HG03135 (cell line): ENCODE data around the gene PIK3R6.

Experiments
- ATAC-seq: cut with Tn5 transposase; IDR thresholded peaks from one replicate; pipeline ENCODE4 v1.9.1; 2021; ENCODE audit warnings: mild to moderate bottlenecking, moderate library complexity; ENCODE audit not compliant: unreplicated experiment

The PIK3R6 gene

DNA sequence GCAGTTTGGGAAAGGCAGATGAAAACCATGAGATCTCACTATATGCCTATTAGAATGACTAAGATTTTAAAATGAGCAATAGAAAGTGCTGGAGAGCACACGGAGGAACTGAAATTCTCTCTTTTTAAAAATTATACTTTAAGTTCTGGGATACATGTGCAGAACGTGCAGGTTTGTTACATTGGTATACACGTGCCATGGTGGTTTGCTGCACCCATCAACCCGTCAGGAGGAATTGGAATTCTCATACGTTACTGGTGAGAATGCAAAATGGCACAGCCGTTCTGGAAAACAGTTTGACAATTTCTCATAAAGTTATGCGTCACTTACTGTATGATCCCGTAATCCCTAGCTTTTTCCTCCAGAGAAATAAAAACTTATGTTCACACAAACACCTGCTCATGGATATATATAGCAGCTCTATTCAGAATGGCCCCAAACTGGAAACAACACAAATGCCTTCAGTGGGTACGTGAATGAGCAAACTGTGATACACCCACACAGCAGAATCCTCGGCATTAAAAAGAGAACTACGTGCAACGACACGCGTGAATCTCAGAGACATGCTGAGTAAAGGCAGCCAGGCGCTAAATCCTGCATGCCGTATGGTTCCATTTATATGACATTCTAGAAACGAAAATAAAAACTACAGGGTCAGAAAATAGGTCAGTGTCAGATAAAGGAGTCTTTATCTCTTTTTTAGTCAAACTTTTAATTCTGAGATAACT, 11.8 kb downstream of the PIK3R6 start:
- ATAC-seq = no peak

DNA sequence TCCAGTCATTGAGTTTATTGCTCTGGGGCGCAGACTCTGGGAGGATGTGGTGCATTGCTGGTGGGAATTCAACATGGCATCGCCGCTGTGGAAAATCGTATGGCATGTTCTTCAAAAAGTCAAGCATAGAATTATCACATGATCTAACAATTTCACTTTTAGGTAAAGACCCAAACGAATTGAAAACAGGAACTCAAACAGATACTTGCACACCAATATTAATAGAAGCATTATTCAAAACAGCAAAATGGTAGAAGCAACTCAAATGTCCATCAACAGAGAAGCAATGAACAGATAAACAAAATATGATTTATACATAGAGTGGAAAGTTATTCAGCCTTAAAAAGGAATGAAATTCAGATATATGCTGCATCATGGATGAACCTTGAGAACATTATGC, 15.9 kb downstream of the PIK3R6 start:
- no peak for ATAC-seq

DNA sequence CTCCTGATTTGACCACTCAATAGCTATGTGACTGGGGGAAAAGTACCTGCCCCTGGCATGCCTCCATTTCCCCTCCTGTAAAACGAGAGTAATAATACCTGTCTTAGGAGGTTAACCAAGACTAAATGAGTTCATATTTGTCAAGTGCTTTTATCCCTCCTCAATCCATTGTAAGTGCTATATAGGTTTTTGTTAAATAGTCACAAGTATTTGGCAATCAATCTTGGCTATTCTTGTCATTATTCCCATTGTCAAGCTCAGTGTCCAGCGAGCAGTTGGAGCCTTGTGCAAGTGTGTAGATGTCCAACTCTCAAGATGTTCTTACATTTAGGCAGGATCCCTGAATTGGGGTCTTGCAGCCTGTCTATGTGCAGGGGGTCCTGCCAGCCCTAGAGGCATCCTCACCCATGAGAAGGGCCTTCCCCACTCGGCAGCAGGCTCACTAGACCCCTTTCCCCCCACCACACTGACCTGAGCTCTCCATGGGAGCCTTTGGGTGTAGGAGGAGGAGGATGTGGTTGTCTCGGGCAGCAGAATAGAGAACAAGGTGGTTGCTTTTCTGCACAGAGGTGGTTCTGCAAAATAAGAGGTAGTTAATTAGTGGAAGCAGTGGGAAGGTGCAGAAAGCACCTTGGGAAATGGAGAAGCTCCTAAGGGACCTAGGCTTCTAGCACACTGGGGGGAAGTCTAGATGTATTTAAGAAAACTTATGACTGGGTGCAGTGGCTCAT, 18.0 kb downstream of the PIK3R6 start:
- ATAC-seq = no peak

DNA sequence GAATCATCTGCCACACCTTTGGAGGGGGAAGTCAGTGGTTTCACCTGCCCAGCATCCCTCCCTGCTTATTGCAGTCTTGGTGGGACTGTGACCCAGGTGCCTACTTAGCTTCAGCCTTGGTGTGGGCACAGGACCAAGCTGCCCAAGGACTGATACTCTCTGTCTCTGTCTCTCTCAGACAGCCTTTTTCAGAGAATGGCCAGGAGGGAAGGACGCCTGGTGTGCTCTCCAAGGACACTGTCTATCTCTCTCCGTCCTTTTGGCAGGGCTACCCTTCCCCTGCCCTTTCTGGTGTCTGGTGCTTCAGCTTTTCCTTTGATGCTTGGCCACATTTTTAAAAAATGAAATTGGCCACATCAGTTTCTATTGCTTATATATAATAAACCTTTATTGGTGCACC, 19.6 kb downstream of the PIK3R6 start:
- ATAC-seq = no peak

DNA sequence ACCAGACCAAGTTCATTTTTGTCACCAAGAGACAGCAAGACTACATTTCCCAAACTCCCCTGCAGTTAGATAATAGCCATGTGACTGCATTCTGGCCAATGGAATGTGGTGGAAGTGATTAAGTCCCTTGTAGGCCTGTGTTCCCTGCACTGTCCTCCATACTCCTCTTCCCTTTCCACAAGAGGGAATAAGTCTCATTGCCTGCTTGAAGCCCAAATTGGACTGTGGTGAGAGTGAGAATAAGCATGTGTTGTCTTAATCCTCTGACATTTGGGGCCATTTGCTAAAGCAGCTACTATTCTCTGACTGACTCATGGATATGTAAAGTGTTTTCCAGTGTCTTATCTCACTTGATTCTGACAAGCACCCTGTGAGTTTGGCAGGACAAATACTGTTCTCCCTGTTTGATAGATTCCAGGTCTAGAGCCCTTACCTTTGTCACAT, 20.7 kb downstream of the PIK3R6 start:
- ATAC-seq = no peak

DNA sequence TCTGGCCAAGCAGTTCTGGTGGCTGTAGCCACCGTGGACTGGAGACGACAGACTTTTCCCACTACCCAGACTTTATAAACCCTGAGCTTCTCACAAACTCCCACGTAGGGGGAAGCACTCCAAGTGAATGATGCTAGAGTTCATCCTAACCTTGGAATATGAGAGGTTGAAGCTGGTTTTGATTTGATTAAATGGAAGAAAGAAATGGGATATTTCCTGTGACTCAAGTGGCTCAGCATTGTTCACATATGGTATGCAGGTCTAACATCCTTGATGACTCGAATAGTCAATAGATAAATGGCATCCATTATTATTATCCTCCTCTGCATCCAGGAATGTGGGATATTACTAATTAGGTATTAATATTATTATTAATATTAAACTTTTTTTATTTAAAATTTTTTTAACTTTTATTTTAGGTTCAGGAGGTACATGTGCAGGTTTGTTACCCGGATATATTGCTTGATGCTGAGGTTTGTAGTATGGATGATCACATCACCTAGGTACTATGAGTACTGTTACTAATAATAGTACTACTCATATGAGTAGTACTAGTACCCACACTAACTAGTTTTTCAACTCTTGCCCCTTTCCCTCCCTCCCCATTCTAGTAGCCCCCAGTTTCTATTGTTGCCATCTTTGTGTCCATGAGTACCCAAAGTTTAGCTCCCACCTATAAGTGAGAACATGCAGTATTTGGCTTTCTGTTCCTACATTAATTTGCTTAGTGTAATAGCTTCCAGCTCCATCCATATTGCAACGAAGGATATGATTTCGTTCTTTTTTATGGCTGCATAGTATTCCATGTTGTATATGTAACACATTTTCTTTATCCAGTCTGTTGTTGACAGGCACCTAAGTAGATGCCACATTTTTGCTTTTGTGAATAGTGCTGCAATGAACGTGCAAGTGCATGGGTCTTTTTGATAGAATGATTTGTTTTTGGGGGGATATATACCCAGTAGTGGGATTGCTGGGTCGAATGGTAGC, 22.9 kb downstream of the PIK3R6 start:
- no peak for ATAC-seq

DNA sequence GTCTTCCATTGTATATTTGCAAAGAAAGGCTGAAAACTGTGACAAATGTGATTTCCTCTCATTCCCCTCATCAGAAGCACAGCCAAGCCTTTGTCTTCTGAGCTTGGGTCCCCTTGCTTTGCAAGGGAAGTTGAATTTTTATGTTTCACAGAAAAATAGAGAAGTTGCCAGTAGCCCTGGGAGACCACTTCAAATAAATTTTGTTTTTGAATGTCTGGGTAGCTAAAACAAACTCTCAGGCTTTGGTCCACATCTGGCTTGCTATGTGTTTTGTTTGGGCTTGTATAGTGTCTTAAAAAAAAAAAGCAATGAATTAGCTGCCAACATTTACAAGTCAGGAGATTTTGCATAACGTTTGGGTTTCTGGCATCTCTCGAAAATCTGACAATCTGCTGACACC, 24.1 kb downstream of the PIK3R6 start:
- no peak for ATAC-seq

DNA sequence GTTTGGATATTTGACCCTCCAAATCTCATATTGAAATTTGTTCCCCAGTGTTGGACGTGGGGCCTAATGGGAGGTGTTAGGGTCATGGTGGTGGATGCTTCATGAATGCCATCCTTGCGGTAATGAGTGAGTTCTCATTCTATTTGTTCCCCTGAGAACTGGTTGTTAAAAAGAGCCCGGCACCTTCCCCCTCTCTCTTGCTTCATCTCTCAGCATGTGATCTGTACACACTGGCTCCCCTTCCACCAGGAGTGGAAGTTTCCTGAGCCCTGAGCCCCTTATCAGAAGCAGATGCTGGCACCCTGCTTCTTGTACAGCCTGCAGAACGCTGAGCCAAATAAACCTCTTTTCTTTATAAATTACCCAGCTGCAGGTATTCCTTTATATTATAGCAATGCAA, 25.6 kb downstream of the PIK3R6 start:
- no peak for ATAC-seq

DNA sequence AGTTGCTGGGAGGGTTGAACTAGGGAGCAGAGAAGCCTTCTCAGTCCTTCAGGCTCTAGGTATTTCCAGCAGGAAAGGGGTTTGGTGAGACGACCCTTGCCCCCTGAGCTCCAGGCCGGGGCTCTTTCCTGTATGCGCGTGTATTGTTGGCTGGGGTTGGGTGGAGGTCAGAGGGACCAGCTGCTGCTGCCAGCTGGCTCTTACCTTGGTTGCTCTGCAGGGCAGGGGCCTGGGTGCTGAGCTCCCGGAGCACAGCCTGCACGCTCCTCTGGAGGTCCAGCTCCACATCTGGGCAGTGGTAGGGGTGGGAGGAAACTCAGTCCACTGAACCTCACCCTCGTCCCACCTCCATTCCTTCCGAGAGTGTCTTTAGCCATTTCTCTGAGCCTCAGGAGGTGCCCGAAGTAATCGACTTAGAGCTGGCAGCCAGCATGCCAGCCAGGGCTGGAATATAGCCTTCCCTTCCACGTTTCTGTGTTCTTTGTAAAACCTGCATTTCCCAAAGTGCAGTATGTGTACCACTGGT, 28.0 kb downstream of the PIK3R6 start:
- no peak for ATAC-seq

DNA sequence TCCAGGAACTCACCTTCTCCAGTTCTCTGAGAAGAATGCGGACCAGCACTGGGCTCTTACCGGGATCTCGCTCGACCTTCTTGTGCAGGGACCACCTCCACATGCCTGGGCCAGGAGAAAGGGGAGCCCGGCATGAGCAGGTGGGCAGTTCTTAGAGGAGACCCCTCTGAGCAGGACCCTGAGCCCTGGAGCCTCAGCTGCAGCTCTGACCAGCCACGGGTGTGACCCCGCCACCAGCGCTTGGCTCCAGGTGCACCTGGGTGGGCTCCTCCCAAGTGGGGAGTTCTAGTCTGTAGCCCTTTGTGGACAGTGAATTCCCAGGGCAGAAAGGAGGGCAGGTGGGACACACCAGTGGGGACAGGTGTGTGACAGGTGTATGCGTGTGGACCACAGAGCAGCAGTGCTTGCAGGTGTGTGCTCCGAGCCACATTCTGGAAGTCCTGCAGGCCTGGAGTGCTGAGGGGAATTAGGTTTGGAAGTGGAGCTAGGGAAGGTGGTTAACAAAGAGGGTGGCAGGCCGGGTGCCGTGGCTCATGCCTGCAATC, 28.9 kb downstream of the PIK3R6 start:
- ATAC-seq = no peak

DNA sequence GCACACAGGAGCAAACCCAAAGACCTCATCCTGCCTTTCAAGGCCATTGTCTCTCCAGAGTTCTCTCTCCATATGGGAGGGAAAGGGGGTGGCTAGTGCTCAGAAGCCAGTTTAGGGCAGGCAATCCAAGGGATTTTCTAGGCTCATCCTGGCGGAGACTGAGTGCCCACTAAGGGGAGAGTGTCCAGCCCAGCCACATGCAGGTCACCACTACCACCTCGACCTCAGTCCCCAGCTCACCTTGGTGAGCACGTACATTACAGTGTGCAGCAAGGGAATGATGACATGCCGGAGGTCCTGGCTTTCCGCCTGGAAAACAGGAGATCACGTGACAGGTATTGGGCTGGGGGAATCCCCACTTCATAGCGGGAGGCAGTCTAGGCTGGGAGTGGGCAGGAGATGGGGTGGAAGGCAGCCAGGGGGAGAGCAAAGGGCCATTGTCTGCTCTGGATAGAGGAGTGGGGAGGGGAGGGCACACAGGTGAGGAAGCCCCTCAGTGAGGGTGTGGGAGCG, 29.9 kb downstream of the PIK3R6 start:
- ATAC-seq = no peak

DNA sequence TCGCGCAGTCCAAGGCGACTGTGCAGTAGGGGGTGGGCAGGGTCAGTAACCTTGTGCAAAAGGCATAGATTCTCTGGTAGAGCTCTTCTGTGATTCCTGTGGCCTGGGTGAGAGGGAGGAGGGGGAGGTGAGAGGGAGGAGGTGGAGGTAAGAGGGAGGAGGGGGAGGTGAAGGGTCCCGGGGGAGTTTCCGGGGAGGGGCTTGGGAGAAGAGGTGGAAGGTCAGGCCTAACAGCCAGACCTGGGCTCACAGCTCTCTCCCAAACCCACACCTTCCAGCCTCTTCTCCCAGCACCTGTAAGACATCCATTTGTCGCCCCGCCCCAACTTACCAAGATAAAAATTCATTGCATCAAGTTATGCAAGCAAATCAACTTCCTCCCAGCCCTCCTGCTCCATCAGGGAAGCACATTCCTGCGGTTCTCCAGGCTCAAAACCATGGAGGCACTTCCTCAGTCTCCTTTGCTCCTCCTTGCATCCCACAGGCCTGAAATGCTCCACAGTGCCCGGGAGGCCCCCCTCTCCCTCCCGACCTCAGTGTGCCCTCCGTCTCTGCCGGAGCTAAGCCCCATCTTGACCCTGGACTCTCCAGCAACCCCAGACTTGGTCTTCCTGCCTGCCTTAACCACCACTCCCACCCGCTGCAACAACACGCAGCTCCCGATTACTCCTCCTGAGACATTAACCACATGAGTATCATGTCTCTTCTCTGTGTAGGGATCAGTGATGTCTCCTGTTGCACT, 30.5 kb downstream of the PIK3R6 start:
- ATAC-seq = no peak

DNA sequence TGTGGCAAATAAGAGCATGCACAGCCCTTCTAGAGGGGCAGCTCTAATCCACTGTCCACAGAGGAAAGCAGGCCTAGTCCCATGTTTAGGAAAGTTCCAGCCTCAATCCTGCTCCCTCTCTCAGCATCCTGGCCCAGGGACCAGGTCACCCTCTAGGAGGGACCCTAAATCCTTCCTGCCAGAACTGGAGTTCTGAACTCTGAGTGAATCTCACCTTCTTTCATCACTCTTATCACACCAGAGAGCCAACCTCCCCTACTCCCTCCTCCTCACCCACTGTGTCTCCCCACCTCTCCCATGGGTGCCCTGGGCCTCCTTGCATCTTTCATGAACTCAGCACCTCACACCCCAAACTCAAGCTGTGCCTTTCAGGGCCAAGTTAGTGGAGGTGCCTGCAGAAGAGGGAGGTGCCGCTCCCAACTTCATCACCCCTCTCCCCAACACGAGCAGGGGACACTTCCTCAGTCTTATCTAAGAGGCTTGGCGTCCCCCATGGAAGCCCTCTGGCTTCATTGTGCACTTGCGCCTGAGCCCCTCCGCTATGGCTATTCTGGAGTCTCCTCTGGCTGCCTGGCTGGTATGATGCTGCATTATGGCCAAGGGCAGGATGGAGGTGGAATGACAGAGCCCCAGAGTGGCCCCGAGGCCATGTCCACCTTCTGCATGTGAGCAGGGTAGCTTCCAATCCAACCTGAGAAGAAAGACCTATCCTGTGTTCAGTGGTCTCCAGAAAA, 31.7 kb downstream of the PIK3R6 start:
- no peak for ATAC-seq

DNA sequence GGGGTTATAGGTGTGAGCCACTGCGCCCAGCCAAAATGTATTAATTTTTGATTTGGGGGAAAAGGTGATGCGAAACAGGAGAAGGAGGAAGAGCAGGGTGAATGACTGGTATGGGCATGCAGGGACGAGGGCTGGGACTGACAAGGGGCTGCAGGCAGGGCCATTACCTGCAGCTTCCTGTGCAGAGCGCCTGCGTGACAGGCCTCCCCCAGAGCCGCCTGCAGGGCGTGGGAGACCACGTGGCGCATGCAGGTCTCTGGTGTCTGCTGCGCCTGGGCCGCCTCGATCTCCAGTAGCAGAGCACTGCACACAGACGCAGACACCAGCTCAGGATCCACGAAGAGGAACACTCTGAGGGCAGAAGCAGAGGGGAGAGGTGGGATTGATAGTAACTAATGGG, 32.4 kb downstream of the PIK3R6 start:
- ATAC-seq = no peak

DNA sequence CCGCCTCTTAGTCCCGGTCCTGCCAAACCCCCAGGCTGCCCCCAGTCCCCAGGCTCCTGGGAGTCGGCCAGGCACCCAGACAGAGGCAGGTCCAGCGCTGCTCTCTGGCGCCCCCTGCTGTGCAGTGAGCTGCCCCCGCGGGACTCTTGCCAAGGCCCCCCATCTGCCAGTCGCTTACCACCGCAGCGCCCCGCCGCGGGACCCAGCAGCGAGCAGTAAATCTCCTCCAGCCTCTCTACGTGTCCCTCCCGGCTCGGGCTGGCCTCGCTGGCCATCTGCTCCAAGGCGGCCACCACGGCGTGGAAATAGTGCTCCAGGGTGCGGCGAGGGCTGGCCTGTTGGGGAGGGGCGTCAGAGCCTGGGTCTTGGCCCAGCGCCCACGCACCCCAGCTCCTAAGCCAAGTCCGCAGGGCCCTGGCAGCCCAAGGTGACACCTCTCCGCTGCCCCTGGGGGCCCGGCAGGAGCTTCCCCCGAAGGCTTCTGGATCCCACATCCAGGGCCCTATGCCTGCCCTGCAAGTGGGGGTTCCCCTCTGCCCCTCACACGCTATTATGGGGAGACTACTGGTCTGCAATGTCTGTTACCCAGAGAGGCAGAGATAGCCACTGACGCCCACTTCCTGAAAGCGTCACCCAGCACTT, 34.6 kb downstream of the PIK3R6 start:
- ATAC-seq = no peak

DNA sequence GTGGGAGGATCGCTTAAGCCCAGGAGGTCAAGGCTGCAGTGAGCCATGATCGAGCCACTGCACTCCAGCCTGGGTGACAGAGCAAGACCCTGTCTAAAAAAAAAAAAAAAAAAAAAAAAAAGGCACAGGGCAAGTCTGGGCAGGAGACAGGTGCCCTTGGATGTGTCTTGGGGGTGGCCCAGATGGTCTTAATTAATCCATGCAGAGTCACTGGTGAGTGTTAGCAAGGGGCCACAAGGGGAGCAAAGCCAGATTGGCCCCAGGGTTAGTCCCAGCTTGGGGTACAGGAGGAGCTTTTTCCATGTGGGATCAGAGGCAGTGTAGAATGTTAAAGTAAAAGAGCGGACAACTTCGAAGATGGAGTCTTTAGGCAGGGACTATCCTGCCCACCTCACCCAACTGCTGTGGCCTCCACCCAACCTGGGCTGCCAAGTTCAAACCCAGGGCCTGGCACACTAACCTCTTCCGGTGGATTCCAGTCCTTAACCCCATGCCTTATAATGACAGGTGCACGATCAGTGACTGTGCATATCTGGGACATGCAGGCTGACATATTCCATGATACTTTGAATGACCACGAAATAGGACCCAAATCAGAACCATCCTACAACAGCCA, 36.1 kb downstream of the PIK3R6 start:
- ATAC-seq = no peak

DNA sequence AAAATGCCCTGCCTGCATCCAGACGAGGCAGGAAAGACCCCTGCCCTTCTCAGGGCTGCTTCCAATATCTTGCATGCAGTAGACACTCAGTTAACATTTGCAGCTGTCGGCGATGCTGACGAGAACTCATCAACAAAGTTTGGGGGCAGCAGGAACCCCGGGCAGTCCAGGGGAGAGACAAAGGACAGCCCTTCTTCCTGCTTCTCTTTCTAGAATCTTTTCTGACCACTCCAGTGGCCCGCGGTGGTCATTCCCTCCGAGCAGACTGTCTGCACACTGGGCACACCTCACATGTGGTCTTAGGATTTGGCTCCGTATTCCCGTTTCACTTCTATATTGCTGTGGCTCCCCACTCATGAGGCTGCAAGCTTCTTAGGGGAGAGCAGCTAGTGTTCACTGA, 37.3 kb downstream of the PIK3R6 start:
- no peak for ATAC-seq
